Fibroblast of villous mesenchyme (primary cell): ENCODE results near the gene SEMA4C. TPM values are rescaled to one million over a fixed set of nuclear protein-coding genes. Genes with fewer than 3 reads are reported as not detected.
A peak's percentile ranks its signal among the peaks of the same experiment; 100 is the strongest.

ENCODE experiments used
- DNase-seq: peaks from one replicate; pipeline ENCODE4 v3.0.0-alpha.2; 2010; ENCODE audit warnings: low read depth
- H3K4me3 ChIP-seq: 2 replicates; pipeline ENCODE4 v1.5.1; 2011; ENCODE audit warnings: low read depth, mild to moderate bottlenecking, low read length
- CTCF ChIP-seq: IDR thresholded peaks from 2 replicates; pipeline ENCODE4 v1.5.1; 2012; ENCODE audit warnings: low read depth, mild to moderate bottlenecking, low read length; ENCODE audit not compliant: insufficient read depth
- total RNA-seq: library from RNA; depleted of rRNA; stranded (reverse); fragments of >200 nt; gene quantifications from 2 replicates; pipeline ENCODE4 v1.2.3, GENCODE V29; 2012

The SEMA4C gene
- total RNA-seq: 16.4 and 22.5 TPM in 2 replicates

- H3K4me3 ChIP-seq: peak within 1 kb of the TSS; percentile 81
- no peak for DNase-seq
- TF ChIP-seq CTCF: no peak
These were observed at the start of gene SEMA4C for GRCh38 chr2:96869822-96870625. Gene SEMA4C, minus strand, starts transcription at chr2:96870080. Its CDS starts 2,194 bp downstream, at chr2:96867886.

GRCh38 chr2:96918754-96919550, 49.1 kb upstream of the SEMA4C start:
- TF ChIP-seq CTCF: no peak
- H3K4me3 ChIP-seq: no peak overlapping the region
- peak; percentile 36 for DNase-seq

GRCh38 chr2:96918092-96918753, 48.3 kb upstream of the SEMA4C start:
- no peak for TF ChIP-seq CTCF
- no peak for DNase-seq
- H3K4me3 ChIP-seq: no peak overlapping the region

GRCh38 chr2:96916646-96917543, 47.0 kb upstream of the SEMA4C start:
- no peak overlapping the region for H3K4me3 ChIP-seq
- DNase-seq: no peak
- TF ChIP-seq CTCF: no peak

GRCh38 chr2:96916156-96916630, 46.3 kb upstream of the SEMA4C start:
- peak; percentile 42 for DNase-seq
- TF ChIP-seq CTCF: peak; percentile 38
- no peak overlapping the region for H3K4me3 ChIP-seq

- peak; percentile 64 for DNase-seq
- no peak overlapping the region for H3K4me3 ChIP-seq
These were observed 44.5 kb upstream of the SEMA4C start for GRCh38 chr2:96914332-96914731.

More at GRCh38 chr2:96914332-96914731, 44.5 kb upstream of the SEMA4C start:
- no peak for TF ChIP-seq CTCF
